ENCODE measurements around the gene SIRT7.

SIRT7 gene

GRCh38 chr17:81877569-81877968, 40.4 kb downstream of the SIRT7 start:
- peaks cover 34% of the 10 kb centered on the region for H3K36me3 ChIP-seq (ENCODE audit: insufficient read depth, low read length)

GRCh38 chr17:81871387-81872230, 46.4 kb downstream of the SIRT7 start:
- Histone ChIP-seq H3K9me3 (replicated peaks; ENCODE audit: low read length) (no peaks in the 10 kb centered on the region), H3K36me3 (ENCODE audit: insufficient read depth, low read length) (peaks cover 29% of the 10 kb centered on the region), H3K4me2 (ENCODE audit: low read length) (peak overlapping the region; percentile 100), H3K4me3 (ENCODE audit: low read length) (peak overlapping the region; percentile 75), H3K27me3 (ENCODE audit: control insufficient read depth, insufficient read depth, low read length) (no peaks in the 10 kb centered on the region), H3K4me1 (ENCODE audit: control insufficient read depth, insufficient read depth, low read length) (peaks cover 51% of the 10 kb centered on the region), H3K9ac (ENCODE audit: low read depth, low read length) (peak overlapping the region; percentile 95)

More at GRCh38 chr17:81877569-81877968, 40.4 kb downstream of the SIRT7 start:
- H3K4me2 ChIP-seq (ENCODE audit: low read length) = no peak overlapping the region
- H3K9me3 ChIP-seq (replicated peaks; ENCODE audit: low read length) = no peaks in the 10 kb centered on the region
- H3K27me3 ChIP-seq (ENCODE audit: control insufficient read depth, insufficient read depth, low read length) = no peaks in the 10 kb centered on the region
- H3K9ac ChIP-seq (ENCODE audit: low read depth, low read length) = no peak overlapping the region
- peaks cover 5% of the 10 kb centered on the region for H3K4me1 ChIP-seq (ENCODE audit: control insufficient read depth, insufficient read depth, low read length)
- H3K4me3 ChIP-seq (ENCODE audit: low read length) = no peak overlapping the region

GRCh38 chr17:81870981-81871386, 47.0 kb downstream of the SIRT7 start, which contains the start of gene ARHGDIA:
TSS of gene ARHGDIA (minus strand) at chr17:81871337. CDS start at chr17:81869930, 1,407 bp downstream.
- Histone ChIP-seq H3K27me3 (ENCODE audit: control insufficient read depth, insufficient read depth, low read length) (no peaks in the 10 kb centered on the region), H3K9ac (ENCODE audit: low read depth, low read length) (peak within 1 kb of the TSS; percentile 97), H3K4me1 (ENCODE audit: control insufficient read depth, insufficient read depth, low read length) (peaks cover 52% of the 10 kb centered on the region), H3K4me2 (ENCODE audit: low read length) (peak within 1 kb of the TSS; percentile 100), H3K36me3 (ENCODE audit: insufficient read depth, low read length) (peaks cover 33% of the 10 kb centered on the region), H3K9me3 (replicated peaks; ENCODE audit: low read length) (no peaks in the 10 kb centered on the region), H3K4me3 (ENCODE audit: low read length) (peak within 1 kb of the TSS; percentile 86)

- Histone ChIP-seq H3K36me3 (ENCODE audit: insufficient read depth, low read length) (peaks cover 40% of the 10 kb centered on the region), H3K4me3 (ENCODE audit: low read length) (peak overlapping the region; percentile 86), H3K4me2 (ENCODE audit: low read length) (peak overlapping the region; percentile 99)
Observed at GRCh38 chr17:81870131-81870980, 47.6 kb downstream of the SIRT7 start.

GRCh38 chr17:81869221-81870130, 48.5 kb downstream of the SIRT7 start:
- peak overlapping the region; percentile 97 for H3K9ac ChIP-seq (ENCODE audit: low read depth, low read length)
- peaks cover 52% of the 10 kb centered on the region for H3K4me1 ChIP-seq (ENCODE audit: control insufficient read depth, insufficient read depth, low read length)
- peaks cover 45% of the 10 kb centered on the region for H3K36me3 ChIP-seq (ENCODE audit: insufficient read depth, low read length)
- peak overlapping the region; percentile 86 for H3K4me3 ChIP-seq (ENCODE audit: low read length)
- H3K27me3 ChIP-seq (ENCODE audit: control insufficient read depth, insufficient read depth, low read length) = no peaks in the 10 kb centered on the region
- H3K9me3 ChIP-seq (replicated peaks; ENCODE audit: low read length) = no peaks in the 10 kb centered on the region
- peak overlapping the region; percentile 99 for H3K4me2 ChIP-seq (ENCODE audit: low read length)

More at GRCh38 chr17:81870131-81870980, 47.6 kb downstream of the SIRT7 start:
- H3K4me1 ChIP-seq (ENCODE audit: control insufficient read depth, insufficient read depth, low read length) = peaks cover 52% of the 10 kb centered on the region
- H3K9ac ChIP-seq (ENCODE audit: low read depth, low read length) = peak overlapping the region; percentile 97
- no peaks in the 10 kb centered on the region for H3K27me3 ChIP-seq (ENCODE audit: control insufficient read depth, insufficient read depth, low read length)
- no peaks in the 10 kb centered on the region for H3K9me3 ChIP-seq (replicated peaks; ENCODE audit: low read length)

GRCh38 chr17:81868674-81869220, 49.2 kb downstream of the SIRT7 start:
- Histone ChIP-seq H3K4me1 (ENCODE audit: control insufficient read depth, insufficient read depth, low read length) (peaks cover 52% of the 10 kb centered on the region), H3K9ac (ENCODE audit: low read depth, low read length) (peak overlapping the region; percentile 97)

GRCh38 chr17:81867991-81868673, 49.8 kb downstream of the SIRT7 start:
- Histone ChIP-seq H3K9me3 (replicated peaks; ENCODE audit: low read length) (no peaks in the 10 kb centered on the region), H3K36me3 (ENCODE audit: insufficient read depth, low read length) (peaks cover 55% of the 10 kb centered on the region), H3K9ac (ENCODE audit: low read depth, low read length) (peak overlapping the region; percentile 53), H3K4me1 (ENCODE audit: control insufficient read depth, insufficient read depth, low read length) (peaks cover 53% of the 10 kb centered on the region), H3K4me2 (ENCODE audit: low read length) (peak overlapping the region; percentile 52), H3K27me3 (ENCODE audit: control insufficient read depth, insufficient read depth, low read length) (no peaks in the 10 kb centered on the region), H3K4me3 (ENCODE audit: low read length) (peak overlapping the region; percentile 43)

More at GRCh38 chr17:81868674-81869220, 49.2 kb downstream of the SIRT7 start:
- Histone ChIP-seq H3K9me3 (replicated peaks; ENCODE audit: low read length) (no peaks in the 10 kb centered on the region), H3K36me3 (ENCODE audit: insufficient read depth, low read length) (peaks cover 52% of the 10 kb centered on the region), H3K4me2 (ENCODE audit: low read length) (peak overlapping the region; percentile 99), H3K27me3 (ENCODE audit: control insufficient read depth, insufficient read depth, low read length) (no peaks in the 10 kb centered on the region), H3K4me3 (ENCODE audit: low read length) (peak overlapping the region; percentile 86)

GRCh38 chr17:81867170-81867990, 50.6 kb downstream of the SIRT7 start:
- peak overlapping the region; percentile 53 for H3K9ac ChIP-seq (ENCODE audit: low read depth, low read length)
- no peak overlapping the region for H3K4me2 ChIP-seq (ENCODE audit: low read length)
- no peaks in the 10 kb centered on the region for H3K9me3 ChIP-seq (replicated peaks; ENCODE audit: low read length)
- peaks cover 57% of the 10 kb centered on the region for H3K36me3 ChIP-seq (ENCODE audit: insufficient read depth, low read length)
- H3K4me3 ChIP-seq (ENCODE audit: low read length) = no peak overlapping the region
- H3K27me3 ChIP-seq (ENCODE audit: control insufficient read depth, insufficient read depth, low read length) = no peaks in the 10 kb centered on the region
- H3K4me1 ChIP-seq (ENCODE audit: control insufficient read depth, insufficient read depth, low read length) = peaks cover 50% of the 10 kb centered on the region

GRCh38 chr17:81866440-81867169, 51.4 kb downstream of the SIRT7 start:
- H3K27me3 ChIP-seq (ENCODE audit: control insufficient read depth, insufficient read depth, low read length) = no peaks in the 10 kb centered on the region
- H3K9me3 ChIP-seq (replicated peaks; ENCODE audit: low read length) = no peaks in the 10 kb centered on the region
- peak overlapping the region; percentile 21 for H3K9ac ChIP-seq (ENCODE audit: low read depth, low read length)
- H3K4me3 ChIP-seq (ENCODE audit: low read length) = no peak overlapping the region
- peaks cover 47% of the 10 kb centered on the region for H3K4me1 ChIP-seq (ENCODE audit: control insufficient read depth, insufficient read depth, low read length)
- peaks cover 57% of the 10 kb centered on the region for H3K36me3 ChIP-seq (ENCODE audit: insufficient read depth, low read length)
- no peak overlapping the region for H3K4me2 ChIP-seq (ENCODE audit: low read length)

All from skeletal muscle satellite cell (primary cell).